Measurements from ENCODE around the gene VAX1.

VAX1 gene

DNA sequence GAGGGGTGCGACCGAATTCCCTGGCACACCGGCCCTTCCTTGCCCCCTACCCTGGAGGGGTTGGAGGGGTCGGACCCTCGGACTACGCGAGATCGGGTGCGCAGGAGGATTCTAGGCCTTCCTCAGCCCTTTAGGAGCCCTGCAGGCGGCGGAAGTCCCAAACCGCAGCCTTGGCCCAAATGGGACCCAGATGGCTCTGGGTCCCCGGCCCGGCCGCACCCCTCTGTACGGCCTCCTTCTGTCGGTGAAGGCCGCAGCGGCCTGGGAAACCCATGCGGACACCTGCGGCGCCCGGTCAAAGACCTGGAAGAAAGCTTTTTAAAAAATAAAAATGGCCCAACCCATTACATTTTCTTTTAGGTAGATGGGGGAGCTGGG, 2.4 kb upstream of the VAX1 start:
- H3K9me3 ChIP-seq (ENCODE audit: control insufficient read depth in 2 of 2, low read length in 2 of 2), result peaks cover 6 to 8% of the 10 kb centered on the region in 2 donors
- H3K9ac ChIP-seq (ENCODE audit: low read length in 2 of 2), result no peak overlapping the region
- peaks cover 17% of the 10 kb centered on the region for H3K4me1 ChIP-seq (ENCODE audit: control insufficient read depth, insufficient read depth, low read length)
- no peaks in the 10 kb centered on the region for H3K36me3 ChIP-seq (ENCODE audit: control insufficient read depth in 2 of 2, insufficient read depth in 2 of 2, low read length in 2 of 2)
- H3K27ac ChIP-seq (ENCODE audit: low read length), result no peak overlapping the region
- H3K27me3 ChIP-seq (ENCODE audit: control insufficient read depth in 1 of 2, insufficient read depth in 2 of 2, low read length in 2 of 2), result peaks cover 53 to 64% of the 10 kb centered on the region in 2 donors
- no peak overlapping the region for H3K4me3 ChIP-seq (ENCODE audit: low read length in 2 of 2)

DNA sequence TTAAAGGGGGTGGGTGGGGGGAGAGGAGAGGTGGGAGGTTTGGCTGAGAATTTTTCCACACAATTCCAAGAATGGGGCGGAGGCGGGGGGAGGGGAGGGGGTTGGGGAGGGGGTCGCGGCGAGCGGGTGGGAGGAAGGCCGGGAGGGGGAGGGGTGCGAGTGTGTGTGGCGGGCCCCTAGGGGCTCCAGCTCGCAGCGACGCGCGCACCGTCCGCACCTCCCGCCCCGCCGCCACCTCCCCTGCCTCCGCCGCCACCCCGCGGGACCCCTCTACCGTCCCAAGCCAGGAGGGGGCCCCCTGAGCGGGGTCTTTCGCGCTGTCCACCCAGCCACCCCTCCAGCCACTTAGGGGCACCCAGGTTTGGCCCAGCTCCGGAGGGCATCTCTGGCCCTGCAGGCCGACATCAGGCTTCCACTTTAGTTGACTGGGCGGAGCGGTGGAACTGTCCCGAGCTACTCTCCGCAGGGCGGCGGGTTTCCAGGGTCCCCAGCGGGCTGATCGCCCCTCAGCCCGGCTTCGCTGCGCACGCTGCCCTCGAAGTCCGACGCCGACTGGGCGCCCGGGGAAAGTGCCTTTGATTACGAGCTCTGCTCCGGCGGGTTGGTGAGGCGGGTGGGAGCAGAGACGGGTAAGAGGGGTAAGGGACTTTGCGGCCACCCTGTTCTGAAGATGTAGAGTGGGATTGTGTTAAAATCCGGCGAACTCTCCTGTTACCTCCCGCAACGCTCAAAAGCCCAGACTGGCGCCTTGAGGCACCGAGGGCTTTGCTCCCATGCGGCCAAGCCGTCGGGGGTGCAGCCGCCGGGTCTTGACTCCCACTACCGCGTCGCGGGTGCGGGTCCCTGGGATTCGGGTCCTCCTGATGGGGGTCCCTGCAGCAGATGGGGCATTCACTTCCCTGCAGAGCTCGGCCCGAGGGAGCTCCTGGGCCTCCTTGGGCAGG, 1.8 kb upstream of the VAX1 start:
- Histone ChIP-seq H3K9me3 (ENCODE audit: control insufficient read depth in 2 of 2, low read length in 2 of 2) (peaks cover 2 to 3% of the 10 kb centered on the region in 2 donors), H3K27me3 (ENCODE audit: control insufficient read depth in 1 of 2, insufficient read depth in 2 of 2, low read length in 2 of 2) (peaks cover 53 to 71% of the 10 kb centered on the region in 2 donors), H3K27ac (ENCODE audit: low read length) (no peak overlapping the region), H3K4me1 (ENCODE audit: control insufficient read depth, insufficient read depth, low read length) (peaks cover 17% of the 10 kb centered on the region), H3K4me3 (ENCODE audit: low read length in 2 of 2) (no peak overlapping the region), H3K36me3 (ENCODE audit: control insufficient read depth in 2 of 2, insufficient read depth in 2 of 2, low read length in 2 of 2) (no peaks in the 10 kb centered on the region), H3K9ac (ENCODE audit: low read length in 2 of 2) (no peak overlapping the region)

DNA sequence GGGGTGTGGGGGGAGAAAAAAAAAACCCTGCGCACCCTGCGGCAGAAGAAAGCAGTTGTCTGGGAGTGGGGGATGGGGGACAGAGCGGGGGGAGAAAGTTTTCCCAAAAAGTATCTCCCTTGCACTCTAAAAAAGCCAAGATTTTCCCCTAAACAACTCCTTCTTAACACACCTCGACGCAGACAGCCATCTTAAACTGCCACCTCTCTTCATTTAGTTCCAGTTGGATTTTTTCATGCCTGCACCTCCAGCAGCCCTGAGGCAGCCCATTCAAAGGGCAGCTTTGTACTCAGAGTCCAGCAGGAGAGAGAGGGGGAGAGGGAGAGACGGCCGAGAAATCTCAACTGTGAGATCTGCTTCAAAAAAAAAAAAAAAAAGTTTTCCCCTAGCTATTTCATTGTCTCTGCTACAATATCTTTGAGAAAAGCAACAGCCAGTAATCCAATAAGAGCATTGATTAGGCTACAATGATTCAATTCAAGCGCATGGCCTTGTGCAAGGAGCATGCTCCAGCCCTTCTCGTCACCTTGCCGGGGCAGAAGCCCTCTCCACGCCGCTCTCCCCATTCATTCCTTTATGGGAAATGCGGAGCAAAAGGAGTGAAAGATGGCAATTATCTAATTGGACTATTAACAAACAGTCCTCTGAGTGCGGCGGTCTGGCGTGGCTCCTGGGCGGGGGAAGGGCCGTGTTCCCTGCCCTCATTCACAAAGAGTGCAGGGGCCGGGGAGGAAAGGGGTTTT, 939 bp upstream of the VAX1 start:
- Histone ChIP-seq H3K27ac (ENCODE audit: low read length) (no peak overlapping the region), H3K9ac (ENCODE audit: low read length in 2 of 2) (no peak overlapping the region), H3K4me1 (ENCODE audit: control insufficient read depth, insufficient read depth, low read length) (peaks cover 17% of the 10 kb centered on the region), H3K36me3 (ENCODE audit: control insufficient read depth in 2 of 2, insufficient read depth in 2 of 2, low read length in 2 of 2) (no peaks in the 10 kb centered on the region), H3K27me3 (ENCODE audit: control insufficient read depth in 1 of 2, insufficient read depth in 2 of 2, low read length in 2 of 2) (peaks cover 54 to 77% of the 10 kb centered on the region in 2 donors), H3K4me3 (ENCODE audit: low read length in 2 of 2) (no peak overlapping the region), H3K9me3 (ENCODE audit: control insufficient read depth in 2 of 2, low read length in 2 of 2) (no peaks in the 10 kb centered on the region)

DNA sequence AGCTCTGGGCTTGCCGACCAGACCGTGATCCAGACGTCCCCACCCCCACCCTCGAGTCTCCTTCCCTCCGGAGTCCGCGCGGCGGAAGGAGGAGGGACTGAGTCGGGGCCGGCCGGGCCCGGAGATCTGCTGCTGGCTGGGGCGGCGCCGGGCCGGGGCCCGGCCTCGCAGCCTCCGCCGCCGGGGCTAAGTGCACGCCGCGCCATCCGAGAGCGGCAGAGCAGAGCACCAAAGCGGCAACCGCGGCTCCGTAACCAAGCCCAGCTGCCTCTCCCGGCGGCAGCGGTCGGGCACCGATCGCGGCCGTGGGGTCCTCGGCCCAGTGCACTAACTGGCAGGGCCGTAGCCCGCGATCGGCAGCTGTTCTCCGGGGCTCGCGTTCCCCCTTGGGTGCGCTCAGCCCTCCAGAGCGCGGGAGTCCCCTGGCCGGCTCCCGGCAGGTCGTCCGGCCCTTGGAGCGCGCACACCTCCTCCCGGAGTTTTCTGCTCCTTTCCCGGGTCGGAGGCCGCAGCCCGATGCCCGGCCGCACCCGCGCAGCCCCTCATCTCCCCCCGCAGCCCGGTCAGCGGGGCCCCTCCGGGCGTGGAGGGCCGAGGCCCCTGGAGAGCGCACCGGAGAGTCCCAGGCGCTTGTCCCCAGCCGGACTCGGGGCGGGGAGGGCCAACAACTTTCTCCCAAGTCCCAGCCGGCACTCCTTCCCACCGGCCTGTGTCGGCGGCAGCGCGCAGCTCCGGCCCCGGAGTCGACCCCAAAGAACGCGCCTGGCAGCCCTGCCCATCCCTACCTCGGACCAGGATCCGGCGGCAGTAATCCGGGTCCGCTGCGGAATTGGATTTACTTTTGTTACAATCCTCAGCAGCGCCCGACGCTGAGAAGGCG, 799 bp downstream of the VAX1 start:
- H3K4me1 ChIP-seq (ENCODE audit: control insufficient read depth, insufficient read depth, low read length), result peaks cover 21% of the 10 kb centered on the region
- no peak overlapping the region for H3K27ac ChIP-seq (ENCODE audit: low read length)
- H3K9me3 ChIP-seq (ENCODE audit: control insufficient read depth in 2 of 2, low read length in 2 of 2), result no peaks in the 10 kb centered on the region
- H3K9ac ChIP-seq (ENCODE audit: low read length in 2 of 2), result no peak overlapping the region
- H3K4me3 ChIP-seq (ENCODE audit: low read length in 2 of 2), result peak overlapping the region; percentile 35 to 60
- no peaks in the 10 kb centered on the region for H3K36me3 ChIP-seq (ENCODE audit: control insufficient read depth in 2 of 2, insufficient read depth in 2 of 2, low read length in 2 of 2)
- peaks cover 65 to 93% of the 10 kb centered on the region in 2 donors for H3K27me3 ChIP-seq (ENCODE audit: control insufficient read depth in 1 of 2, insufficient read depth in 2 of 2, low read length in 2 of 2)

DNA sequence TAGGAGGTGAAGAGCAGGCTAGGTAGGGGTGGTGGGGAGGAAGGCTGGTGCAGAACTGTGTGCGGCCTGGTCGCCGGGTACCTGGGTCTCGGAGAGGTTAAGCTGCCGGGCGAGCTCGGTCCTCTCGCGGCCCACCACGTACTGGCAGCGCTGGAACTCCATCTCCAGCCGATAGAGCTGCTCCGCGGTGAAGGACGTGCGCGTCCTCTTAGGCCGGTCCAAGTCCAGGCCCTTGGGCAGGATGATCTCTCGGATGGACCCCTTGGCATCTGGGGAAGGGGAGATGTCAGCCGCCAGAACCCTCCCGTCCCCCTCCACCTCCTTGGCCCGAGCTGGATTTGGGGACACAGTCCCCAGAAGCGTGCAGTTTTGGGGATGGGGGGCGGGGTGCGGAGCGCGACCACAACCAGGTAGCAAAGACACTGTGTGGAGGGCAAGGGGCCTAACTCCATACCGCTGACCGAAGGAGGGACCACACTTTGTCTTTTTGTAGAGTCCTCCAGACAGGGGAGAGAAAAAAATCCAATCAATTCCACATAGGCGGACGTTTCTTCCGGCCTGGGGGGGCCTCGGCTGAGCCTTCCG, 1.6 kb downstream of the VAX1 start:
- Histone ChIP-seq H3K4me1 (ENCODE audit: control insufficient read depth, insufficient read depth, low read length) (peaks cover 27% of the 10 kb centered on the region), H3K9ac (ENCODE audit: low read length in 2 of 2) (no peak overlapping the region), H3K36me3 (ENCODE audit: control insufficient read depth in 2 of 2, insufficient read depth in 2 of 2, low read length in 2 of 2) (no peaks in the 10 kb centered on the region), H3K27ac (ENCODE audit: low read length) (no peak overlapping the region), H3K4me3 (ENCODE audit: low read length in 2 of 2) (peak overlapping the region in 1 of 2 donors; percentile 60), H3K9me3 (ENCODE audit: control insufficient read depth in 2 of 2, low read length in 2 of 2) (no peaks in the 10 kb centered on the region), H3K27me3 (ENCODE audit: control insufficient read depth in 1 of 2, insufficient read depth in 2 of 2, low read length in 2 of 2) (peaks cover 64 to 92% of the 10 kb centered on the region in 2 donors)

DNA sequence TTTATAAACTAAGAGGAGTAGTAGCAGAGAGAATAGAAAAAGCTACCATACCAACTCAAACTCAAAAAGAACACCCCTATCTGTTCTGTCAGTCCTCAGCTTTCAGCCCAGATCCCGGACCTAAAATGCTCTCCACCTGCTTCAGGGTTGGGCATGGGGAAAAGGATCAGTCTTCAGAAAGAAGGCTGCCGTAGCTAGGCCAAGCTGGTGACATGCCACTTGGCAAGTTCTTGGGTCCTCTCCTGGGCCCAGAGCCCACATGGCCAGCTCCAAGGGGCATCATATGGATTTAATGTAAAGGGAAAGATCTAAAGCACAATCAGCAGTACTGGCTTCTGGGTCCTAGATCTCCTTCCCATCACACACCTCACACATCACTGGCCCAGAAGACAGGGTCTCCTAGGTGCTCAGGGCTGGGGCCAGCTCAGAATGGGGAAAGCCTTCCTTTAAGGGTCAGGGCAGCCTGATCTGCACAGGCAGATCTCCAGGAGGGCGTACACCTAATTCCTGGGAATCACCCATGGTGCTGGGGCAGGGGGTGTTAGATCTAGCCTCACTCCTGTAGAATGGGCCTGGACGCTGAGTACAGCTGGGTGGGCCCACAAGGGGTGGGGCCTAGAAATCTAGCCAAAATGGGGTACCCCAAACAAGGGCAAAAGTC, 2.5 kb downstream of the VAX1 start:
- Histone ChIP-seq H3K36me3 (ENCODE audit: control insufficient read depth in 2 of 2, insufficient read depth in 2 of 2, low read length in 2 of 2) (no peaks in the 10 kb centered on the region), H3K9ac (ENCODE audit: low read length in 2 of 2) (no peak overlapping the region), H3K9me3 (ENCODE audit: control insufficient read depth in 2 of 2, low read length in 2 of 2) (no peaks in the 10 kb centered on the region), H3K27ac (ENCODE audit: low read length) (no peak overlapping the region), H3K4me1 (ENCODE audit: control insufficient read depth, insufficient read depth, low read length) (peaks cover 30% of the 10 kb centered on the region), H3K27me3 (ENCODE audit: control insufficient read depth in 1 of 2, insufficient read depth in 2 of 2, low read length in 2 of 2) (peaks cover 66 to 93% of the 10 kb centered on the region in 2 donors), H3K4me3 (ENCODE audit: low read length in 2 of 2) (no peak overlapping the region)

DNA sequence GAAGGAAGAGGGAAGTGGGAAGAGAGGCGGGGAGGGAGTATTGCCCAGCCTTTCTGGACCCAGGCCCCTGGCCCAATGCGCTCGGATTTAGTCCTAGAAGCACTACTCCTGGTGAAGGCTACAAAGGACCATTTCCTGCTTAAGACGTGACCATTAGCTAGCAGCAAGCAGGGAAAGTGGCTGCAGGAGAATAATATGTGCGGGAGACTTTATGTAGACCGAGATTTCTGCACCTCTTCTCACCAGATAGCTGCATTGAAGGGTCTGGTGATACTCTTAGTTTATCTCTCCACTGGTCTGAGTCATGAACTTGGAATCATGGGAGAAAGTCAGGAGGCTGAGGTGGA, 3.1 kb downstream of the VAX1 start:
- Histone ChIP-seq H3K4me3 (ENCODE audit: low read length in 2 of 2) (no peak overlapping the region), H3K9me3 (ENCODE audit: control insufficient read depth in 2 of 2, low read length in 2 of 2) (no peaks in the 10 kb centered on the region), H3K9ac (ENCODE audit: low read length in 2 of 2) (no peak overlapping the region), H3K27me3 (ENCODE audit: control insufficient read depth in 1 of 2, insufficient read depth in 2 of 2, low read length in 2 of 2) (peaks cover 64 to 92% of the 10 kb centered on the region in 2 donors), H3K4me1 (ENCODE audit: control insufficient read depth, insufficient read depth, low read length) (peaks cover 30% of the 10 kb centered on the region), H3K27ac (ENCODE audit: low read length) (no peak overlapping the region), H3K36me3 (ENCODE audit: control insufficient read depth in 2 of 2, insufficient read depth in 2 of 2, low read length in 2 of 2) (no peaks in the 10 kb centered on the region)

DNA sequence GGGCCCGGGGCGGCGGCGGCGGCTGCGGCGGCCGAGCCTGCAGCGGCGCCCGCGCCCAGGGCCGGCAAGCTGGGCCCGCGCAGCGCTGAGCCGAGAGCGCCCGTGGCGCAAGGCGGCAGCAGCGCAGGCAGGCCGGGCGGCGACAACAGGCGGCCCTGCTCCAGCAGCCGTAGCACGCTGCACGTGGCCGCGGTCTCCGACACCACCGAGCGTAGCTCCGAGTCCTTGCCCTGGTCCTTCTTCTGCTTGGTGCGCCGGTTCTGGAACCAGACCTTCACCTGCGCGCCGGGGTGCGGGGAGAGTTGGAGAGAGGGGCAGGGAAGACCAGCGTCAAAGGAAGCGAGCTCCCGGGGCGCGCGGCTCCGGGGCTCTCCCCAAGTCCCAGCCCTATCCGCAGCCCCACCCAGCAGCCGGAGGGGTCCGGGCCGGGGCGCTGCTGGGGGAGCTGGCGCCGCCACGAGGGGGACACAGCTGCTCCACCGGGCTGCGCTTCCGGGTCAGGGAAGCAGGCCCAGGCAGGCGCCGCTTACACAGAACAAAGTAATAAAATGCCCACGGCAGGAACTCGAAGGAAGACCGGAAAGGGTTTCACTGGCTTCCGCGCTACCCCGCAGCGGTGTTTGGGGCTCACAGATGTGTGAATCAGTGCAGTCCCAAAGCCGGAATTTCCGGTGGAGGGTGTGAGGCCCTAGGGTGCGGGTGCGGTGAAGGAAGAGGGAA, 3.6 kb downstream of the VAX1 start:
- no peak overlapping the region for H3K9ac ChIP-seq (ENCODE audit: low read length in 2 of 2)
- H3K9me3 ChIP-seq (ENCODE audit: control insufficient read depth in 2 of 2, low read length in 2 of 2), result no peaks in the 10 kb centered on the region
- no peaks in the 10 kb centered on the region for H3K36me3 ChIP-seq (ENCODE audit: control insufficient read depth in 2 of 2, insufficient read depth in 2 of 2, low read length in 2 of 2)
- H3K4me1 ChIP-seq (ENCODE audit: control insufficient read depth, insufficient read depth, low read length), result peaks cover 30% of the 10 kb centered on the region
- H3K27ac ChIP-seq (ENCODE audit: low read length), result no peak overlapping the region
- H3K4me3 ChIP-seq (ENCODE audit: low read length in 2 of 2), result peak overlapping the region in 1 of 2 donors; percentile 15
- H3K27me3 ChIP-seq (ENCODE audit: control insufficient read depth in 1 of 2, insufficient read depth in 2 of 2, low read length in 2 of 2), result peaks cover 63 to 92% of the 10 kb centered on the region in 2 donors

- Histone ChIP-seq H3K36me3 (ENCODE audit: control insufficient read depth in 2 of 2, insufficient read depth in 2 of 2, low read length in 2 of 2) (no peaks in the 10 kb centered on the region), H3K4me1 (ENCODE audit: control insufficient read depth, insufficient read depth, low read length) (peaks cover 30% of the 10 kb centered on the region), H3K9me3 (ENCODE audit: control insufficient read depth in 2 of 2, low read length in 2 of 2) (no peaks in the 10 kb centered on the region), H3K9ac (ENCODE audit: low read length in 2 of 2) (no peak overlapping the region), H3K27ac (ENCODE audit: low read length) (no peak overlapping the region), H3K4me3 (ENCODE audit: low read length in 2 of 2) (no peak overlapping the region), H3K27me3 (ENCODE audit: control insufficient read depth in 1 of 2, insufficient read depth in 2 of 2, low read length in 2 of 2) (peaks cover 60 to 89% of the 10 kb centered on the region in 2 donors)
Measured at GRCh38 chr10:117134056-117134305, 4.1 kb downstream of the VAX1 start.

Data from stomach smooth muscle (tissue), 2 donors.